Panc1 (cell line): ENCODE measurements around the gene RPS15A. TPM values are rescaled to one million over a fixed set of nuclear protein-coding genes. Genes with fewer than 3 reads are reported as not detected.

Experiments used
- ATAC-seq: fragments of 200-7000 bp; cut with Tn5 transposase; 2 replicates; pipeline ENCODE4 v1.9.1; 2020; ENCODE audit warnings: mild to moderate bottlenecking, moderate library complexity
- BruUV-seq: library from RNA; stranded (reverse); fragments of 400-500 nt; replicated peaks from 2 replicates; lab custom pipeline; 2021; lab: Mats Ljungman, UMichigan
- CTCF ChIA-PET: fragments of 300-600 bp; sonication (Branson Sonifier 250); formaldehyde crosslinking; loops from one replicate; lab custom pipeline; 2022; ENCODE audit warnings: antibody characterized with exemption; lab: Charles Lee
- POLR2A ChIA-PET: fragments of 300-600 bp; sonication (Branson Sonifier 250); formaldehyde crosslinking; loops from one replicate; lab custom pipeline; 2022; ENCODE audit warnings: antibody characterized with exemption; lab: Charles Lee
- DNase-seq: peaks from one replicate; pipeline ENCODE4 v3.0.0-alpha.2; 2010; ENCODE audit warnings: low read depth, low spot score
- H3K27ac ChIP-seq: 2 replicates; pipeline ENCODE4 v1.5.1; 2011; ENCODE audit warnings: mild to moderate bottlenecking, low read length, inconsistent platforms
- H3K27me3 ChIP-seq: fragments of 200-500 bp; sonication (Bioruptor generic); 2 replicates; pipeline ENCODE4 v1.6.0; 2014; ENCODE audit warnings: low read length, inconsistent platforms; ENCODE audit not compliant: control insufficient read depth, insufficient read depth
- H3K36me3 ChIP-seq: fragments of 200-500 bp; sonication (Bioruptor generic); 2 replicates; pipeline ENCODE4 v1.5.1; 2014; ENCODE audit warnings: inconsistent platforms, mild to moderate bottlenecking, low read length, moderate library complexity; ENCODE audit not compliant: control insufficient read depth, insufficient read depth
- H3K4me1 ChIP-seq: 2 replicates; pipeline ENCODE4 v1.5.1; 2011; ENCODE audit warnings: inconsistent platforms, mild to moderate bottlenecking, low read length, moderate library complexity; ENCODE audit not compliant: control insufficient read depth, insufficient read depth
- H3K4me3 ChIP-seq, 2 experiments: 2 replicates each; pipeline ENCODE4 v1.5.1; 2011 to 2012; ENCODE audit warnings: low read depth in 2 of 2, low read length in 2 of 2, mild to moderate bottlenecking in 2 of 2, inconsistent platforms in 1 of 2, moderate library complexity in 1 of 2
- H3K9me3 ChIP-seq: fragments of 200-500 bp; sonication (Bioruptor generic); 2 replicates; pipeline ENCODE4 v1.5.1; 2014; ENCODE audit warnings: low read depth, mild to moderate bottlenecking, inconsistent platforms, low read length, moderate library complexity; ENCODE audit not compliant: control insufficient read depth, insufficient read depth
- POLR2AphosphoS5 ChIP-seq: IDR thresholded peaks from 2 replicates; pipeline ENCODE4 v1.6.1; 2012; ENCODE audit warnings: mild to moderate bottlenecking, low read depth, low read length, moderate library complexity
- SIN3A ChIP-seq: IDR thresholded peaks from 2 replicates; pipeline ENCODE4 v1.6.1; 2012; ENCODE audit warnings: low read depth, mild to moderate bottlenecking, low read length, moderate library complexity, borderline replicate concordance; ENCODE audit not compliant: insufficient read depth
- TCF7L2 ChIP-seq: IDR thresholded peaks from 2 replicates; pipeline ENCODE4 v1.6.1; 2011; ENCODE audit warnings: mild to moderate bottlenecking, low read depth, low read length, inconsistent platforms
- in situ Hi-C: cut with HindIII; loops from 2 replicates; pipeline ENCODE4 v1.10.0; 2016; ENCODE audit warnings: low sequenced_read_pairs, low pct_unique_long_range_greater_than_20kb
- intact Hi-C: fragments of 100-400 bp; cut with micrococcal nuclease; formaldehyde crosslinking; loops from one replicate; pipeline ENCODE4 v1.10.0; 2022; ENCODE audit not compliant: unreplicated experiment
- total RNA-seq: library from RNA; stranded (reverse); gene quantifications from one replicate; pipeline ENCODE4 v1.2.1, GENCODE V29; 2021; ENCODE audit not compliant: unreplicated experiment
- TF ChIP-seq, protein P1 (sequence below): fragments of 450-650 bp; IDR thresholded peaks from 2 replicates; pipeline ENCODE4 v1.5.1; 2017; ENCODE audit warnings: mild to moderate bottlenecking
- TF ChIP-seq, protein P2 (sequence below), 2 experiments: IDR thresholded peaks; 2 replicates each; pipeline ENCODE4 v1.6.1; 2011 to 2012; ENCODE audit warnings: low read depth in 2 of 2, control low read depth in 1 of 2, low read length in 1 of 2, mild to moderate bottlenecking in 1 of 2, moderate library complexity in 1 of 2; ENCODE audit not compliant: insufficient read depth in 1 of 2

The RPS15A gene
- total RNA-seq, 1 experiment from 2014 or later, result 1,366 TPM

DNA sequence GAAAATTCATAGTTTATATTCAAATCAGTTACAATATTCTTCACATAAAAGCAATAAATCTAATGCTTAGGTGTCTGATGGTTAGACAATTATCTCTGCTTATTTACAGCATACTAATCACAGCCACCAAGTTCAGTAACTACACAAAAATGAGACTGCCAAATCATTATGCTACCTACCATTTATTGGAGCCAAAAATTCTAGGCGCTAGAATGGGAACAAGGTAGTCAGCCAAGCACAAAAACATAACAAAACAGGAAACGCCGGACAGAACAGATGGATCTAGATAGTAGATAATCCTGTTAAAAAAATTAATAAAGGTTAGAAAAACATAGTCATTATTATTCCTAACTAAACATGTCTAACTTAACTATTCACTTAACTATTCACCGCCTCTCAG is 7.6 kb upstream of the RPS15A start:
- no peak for DNase-seq
- POLR2A ChIA-PET, result interaction anchor here (0.6 kb wide), 1 partner anchor 655 kb away, joined by 3 read pairs; no protein-coding TSS in a partner anchor
- Histone ChIP-seq H3K27me3 (no peaks in the 10 kb centered on the region), H3K27ac (no peak overlapping the region), H3K9me3 (no peaks in the 10 kb centered on the region), H3K36me3 (peaks cover 47% of the 10 kb centered on the region), H3K4me1 (peaks cover 28% of the 10 kb centered on the region), H3K4me3 (no peak overlapping the region)
- CTCF ChIA-PET, result no interaction called here
- BruUV-seq, result no TSS peak
- in situ Hi-C loops, result no loop called here
- ATAC-seq, result no peak
- TF ChIP-seq TCF7L2 (no peak), POLR2AphosphoS5 (no peak), SIN3A (no peak)
- TF ChIP-seq, protein P1, sequence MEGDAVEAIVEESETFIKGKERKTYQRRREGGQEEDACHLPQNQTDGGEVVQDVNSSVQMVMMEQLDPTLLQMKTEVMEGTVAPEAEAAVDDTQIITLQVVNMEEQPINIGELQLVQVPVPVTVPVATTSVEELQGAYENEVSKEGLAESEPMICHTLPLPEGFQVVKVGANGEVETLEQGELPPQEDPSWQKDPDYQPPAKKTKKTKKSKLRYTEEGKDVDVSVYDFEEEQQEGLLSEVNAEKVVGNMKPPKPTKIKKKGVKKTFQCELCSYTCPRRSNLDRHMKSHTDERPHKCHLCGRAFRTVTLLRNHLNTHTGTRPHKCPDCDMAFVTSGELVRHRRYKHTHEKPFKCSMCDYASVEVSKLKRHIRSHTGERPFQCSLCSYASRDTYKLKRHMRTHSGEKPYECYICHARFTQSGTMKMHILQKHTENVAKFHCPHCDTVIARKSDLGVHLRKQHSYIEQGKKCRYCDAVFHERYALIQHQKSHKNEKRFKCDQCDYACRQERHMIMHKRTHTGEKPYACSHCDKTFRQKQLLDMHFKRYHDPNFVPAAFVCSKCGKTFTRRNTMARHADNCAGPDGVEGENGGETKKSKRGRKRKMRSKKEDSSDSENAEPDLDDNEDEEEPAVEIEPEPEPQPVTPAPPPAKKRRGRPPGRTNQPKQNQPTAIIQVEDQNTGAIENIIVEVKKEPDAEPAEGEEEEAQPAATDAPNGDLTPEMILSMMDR, result no peak
- TF ChIP-seq, protein P2, sequence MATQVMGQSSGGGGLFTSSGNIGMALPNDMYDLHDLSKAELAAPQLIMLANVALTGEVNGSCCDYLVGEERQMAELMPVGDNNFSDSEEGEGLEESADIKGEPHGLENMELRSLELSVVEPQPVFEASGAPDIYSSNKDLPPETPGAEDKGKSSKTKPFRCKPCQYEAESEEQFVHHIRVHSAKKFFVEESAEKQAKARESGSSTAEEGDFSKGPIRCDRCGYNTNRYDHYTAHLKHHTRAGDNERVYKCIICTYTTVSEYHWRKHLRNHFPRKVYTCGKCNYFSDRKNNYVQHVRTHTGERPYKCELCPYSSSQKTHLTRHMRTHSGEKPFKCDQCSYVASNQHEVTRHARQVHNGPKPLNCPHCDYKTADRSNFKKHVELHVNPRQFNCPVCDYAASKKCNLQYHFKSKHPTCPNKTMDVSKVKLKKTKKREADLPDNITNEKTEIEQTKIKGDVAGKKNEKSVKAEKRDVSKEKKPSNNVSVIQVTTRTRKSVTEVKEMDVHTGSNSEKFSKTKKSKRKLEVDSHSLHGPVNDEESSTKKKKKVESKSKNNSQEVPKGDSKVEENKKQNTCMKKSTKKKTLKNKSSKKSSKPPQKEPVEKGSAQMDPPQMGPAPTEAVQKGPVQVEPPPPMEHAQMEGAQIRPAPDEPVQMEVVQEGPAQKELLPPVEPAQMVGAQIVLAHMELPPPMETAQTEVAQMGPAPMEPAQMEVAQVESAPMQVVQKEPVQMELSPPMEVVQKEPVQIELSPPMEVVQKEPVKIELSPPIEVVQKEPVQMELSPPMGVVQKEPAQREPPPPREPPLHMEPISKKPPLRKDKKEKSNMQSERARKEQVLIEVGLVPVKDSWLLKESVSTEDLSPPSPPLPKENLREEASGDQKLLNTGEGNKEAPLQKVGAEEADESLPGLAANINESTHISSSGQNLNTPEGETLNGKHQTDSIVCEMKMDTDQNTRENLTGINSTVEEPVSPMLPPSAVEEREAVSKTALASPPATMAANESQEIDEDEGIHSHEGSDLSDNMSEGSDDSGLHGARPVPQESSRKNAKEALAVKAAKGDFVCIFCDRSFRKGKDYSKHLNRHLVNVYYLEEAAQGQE (IDR thresholded peaks at IDR 0.05; ENCODE audit: insufficient read depth in 1 of 2, low read depth in 2 of 2, low read length in 1 of 2), result no peak
- intact Hi-C loops, result no loop called here

DNA sequence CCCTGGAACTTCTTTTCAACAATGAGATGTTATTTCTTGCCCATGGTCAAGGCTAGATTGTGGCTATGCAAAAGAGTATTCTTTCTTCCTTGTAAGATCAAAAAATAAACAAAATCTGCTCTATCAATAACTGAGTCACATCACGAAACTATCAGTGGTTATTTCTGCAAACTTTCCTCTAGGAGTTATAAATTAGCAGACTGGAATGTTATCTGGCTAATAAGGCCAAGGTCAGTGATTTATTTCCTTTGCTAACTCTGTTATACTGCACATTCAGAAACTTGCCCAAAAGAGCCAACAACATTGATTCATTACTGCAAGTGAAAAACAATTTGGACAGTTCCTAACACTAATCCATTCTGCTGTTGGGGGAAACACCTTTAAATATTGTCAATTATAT is 6.2 kb upstream of the RPS15A start:
- peaks cover 38% of the 10 kb centered on the region for H3K4me1 ChIP-seq
- no peaks in the 10 kb centered on the region for H3K9me3 ChIP-seq
- intact Hi-C loops (no loop called here), in situ Hi-C loops (no loop called here)
- DNase-seq (no peak), ATAC-seq (no peak)
- ChIA-PET POLR2A (no interaction called here), CTCF (no interaction called here)
- H3K27me3 ChIP-seq, result no peaks in the 10 kb centered on the region
- peaks cover 59% of the 10 kb centered on the region for H3K36me3 ChIP-seq
- no TSS peak for BruUV-seq
- no peak overlapping the region for H3K4me3 ChIP-seq
- TF ChIP-seq, protein P2 (IDR thresholded peaks at IDR 0.05; ENCODE audit: insufficient read depth in 1 of 2, low read depth in 2 of 2, low read length in 1 of 2), result no peak
- TF ChIP-seq TCF7L2, result no peak
- TF ChIP-seq, protein P1, result no peak
- no peak for TF ChIP-seq SIN3A
- TF ChIP-seq POLR2AphosphoS5, result no peak
- H3K27ac ChIP-seq, result peak overlapping the region; percentile 15; the same call in 1 of the 2 replicates
